Stimulated activated CD4-positive, alpha-beta T cell treated with anti-CD3 and anti-CD28 coated beads, Interleukin-4, amount 100 ng/mL, for 4 hours (primary cell): ENCODE measurements around the gene UBE2D2.
"Not testable (repeated sequence)": the region's sequence is repeated elsewhere in the genome, so short reads cannot be mapped to it uniquely, and the experiment has no call there.

Experiments used
- DNase-seq, 2 experiments: peaks; one replicate each; pipeline ENCODE4 v3.0.0-alpha.2; 2020

Gene UBE2D2

DNA sequence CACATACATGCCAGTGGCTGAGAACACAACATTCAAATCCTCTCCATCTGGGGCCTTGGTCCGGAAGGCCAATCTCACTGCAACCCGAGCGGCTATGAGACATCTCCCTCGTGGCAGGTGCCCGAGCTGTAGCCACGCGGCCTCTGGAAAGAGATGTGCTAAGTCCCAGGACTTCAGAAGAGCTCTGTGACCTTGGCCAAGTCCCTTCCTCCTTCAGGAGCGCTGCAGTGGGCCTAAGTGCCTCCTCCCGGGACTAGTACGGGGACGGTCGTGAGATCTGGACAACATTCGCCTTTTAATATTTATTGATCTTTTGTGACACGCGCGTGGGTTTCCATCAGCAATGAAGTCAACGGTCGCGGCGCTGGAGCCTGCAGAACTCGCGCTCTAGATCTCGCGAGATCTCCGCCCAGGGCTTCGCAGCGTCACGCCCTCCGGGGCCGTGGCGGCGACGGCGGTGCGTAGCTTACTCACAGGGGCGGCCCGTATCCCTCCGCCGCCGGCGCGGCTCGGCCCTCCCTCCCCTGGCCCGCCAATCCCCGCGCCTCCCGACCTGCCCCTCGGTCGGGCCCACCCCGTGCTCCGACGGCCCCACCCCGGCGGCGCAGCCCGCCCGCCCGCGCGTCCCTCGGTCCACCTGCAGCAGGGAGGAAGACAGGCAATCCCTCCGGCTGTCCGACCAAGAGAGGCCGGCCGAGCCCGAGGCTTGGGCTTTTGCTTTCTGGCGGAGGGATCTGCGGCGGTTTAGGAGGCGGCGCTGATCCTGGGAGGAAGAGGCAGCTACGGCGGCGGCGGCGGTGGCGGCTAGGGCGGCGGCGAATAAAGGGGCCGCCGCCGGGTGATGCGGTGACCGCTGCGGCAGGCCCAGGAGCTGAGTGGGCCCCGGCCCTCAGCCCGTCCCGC lies at the start of gene UBE2D2:
Gene UBE2D2, plus strand, starts transcription at position 588 of the 903 bp plus-strand sequence. CDS start 453 bp downstream, outside the sequence.
- peak; percentile 97 to 98 for DNase-seq

DNA sequence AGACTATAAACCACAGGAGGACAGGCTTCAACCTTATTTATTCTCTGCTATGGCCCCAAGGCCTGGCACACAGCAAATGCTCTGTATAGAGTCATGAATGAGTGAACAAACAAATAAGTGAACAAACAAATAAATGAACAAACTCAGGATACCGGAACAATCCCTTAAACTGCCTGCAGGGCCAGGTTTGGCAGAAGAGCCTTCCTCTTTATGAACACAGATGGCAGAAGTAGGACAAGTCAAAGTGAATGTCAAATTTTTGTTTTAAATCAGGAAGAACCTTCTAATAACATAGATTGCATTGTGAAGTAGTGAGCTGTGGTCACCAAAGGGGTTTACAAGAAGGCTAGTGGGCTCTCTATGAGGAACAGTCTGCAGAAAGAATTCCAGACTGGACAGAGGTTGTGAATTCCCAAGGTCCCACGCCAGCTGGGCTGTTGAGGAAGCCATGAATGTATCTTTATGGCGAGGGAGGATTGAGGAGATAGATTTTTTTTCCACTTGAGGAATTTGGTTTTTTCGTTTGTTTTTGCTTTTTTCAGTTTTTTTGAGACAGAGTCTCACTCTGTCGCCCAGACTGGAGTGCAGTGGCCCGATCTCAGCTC lies 48.3 kb upstream of the UBE2D2 start:
- no peak for DNase-seq

DNA sequence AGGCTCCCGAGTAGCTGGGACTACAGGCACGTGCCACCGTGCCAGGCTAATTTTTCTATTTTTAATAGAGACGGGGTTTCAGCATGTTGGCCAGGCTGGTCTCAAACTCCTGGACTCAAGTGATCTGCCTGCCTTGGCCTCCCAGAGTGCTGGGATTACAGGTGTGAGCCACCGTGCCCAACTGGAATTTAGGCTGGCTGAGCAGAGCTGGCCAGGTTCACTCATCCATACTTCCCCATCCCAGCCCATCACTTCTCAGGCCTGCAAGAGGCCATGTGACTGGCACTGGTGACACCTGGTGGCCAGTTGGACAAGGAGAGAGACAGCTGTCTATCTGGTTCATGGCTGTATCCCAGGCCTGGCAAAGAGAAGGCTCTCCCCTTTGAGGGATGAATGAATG lies 47.7 kb upstream of the UBE2D2 start:
- DNase-seq: peak; percentile 74 to 75

DNA sequence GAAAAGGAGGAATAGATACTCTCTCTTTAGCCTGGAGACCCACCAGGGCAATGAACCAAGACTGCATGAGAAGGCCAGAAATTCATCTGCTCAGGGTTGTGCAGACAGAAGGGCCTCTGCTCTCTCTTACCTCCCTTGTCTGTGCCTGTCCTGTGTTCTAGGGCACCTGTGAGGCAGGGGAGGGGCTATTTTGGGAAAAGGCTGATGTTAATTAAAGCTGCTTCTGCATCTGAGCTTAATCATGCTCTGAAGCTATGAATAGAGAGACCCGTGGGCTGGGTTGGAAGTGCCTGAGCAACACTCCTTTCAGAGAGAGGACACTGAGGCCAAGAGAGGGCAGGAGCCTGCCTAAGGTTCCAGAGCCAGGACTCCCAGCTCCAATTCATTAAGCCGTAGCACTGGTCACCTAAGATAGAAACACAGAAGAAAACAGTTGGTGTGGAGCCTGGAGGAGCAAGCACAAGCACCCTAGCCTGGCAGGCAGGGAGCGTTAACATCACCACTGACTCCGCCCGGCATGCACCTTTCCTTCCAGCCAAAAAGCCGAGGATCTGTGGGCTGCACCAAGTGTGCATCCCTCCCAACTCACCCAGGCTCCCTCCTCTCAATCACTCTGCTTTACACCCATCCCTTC lies 47.2 kb upstream of the UBE2D2 start:
- no peak for DNase-seq

DNA sequence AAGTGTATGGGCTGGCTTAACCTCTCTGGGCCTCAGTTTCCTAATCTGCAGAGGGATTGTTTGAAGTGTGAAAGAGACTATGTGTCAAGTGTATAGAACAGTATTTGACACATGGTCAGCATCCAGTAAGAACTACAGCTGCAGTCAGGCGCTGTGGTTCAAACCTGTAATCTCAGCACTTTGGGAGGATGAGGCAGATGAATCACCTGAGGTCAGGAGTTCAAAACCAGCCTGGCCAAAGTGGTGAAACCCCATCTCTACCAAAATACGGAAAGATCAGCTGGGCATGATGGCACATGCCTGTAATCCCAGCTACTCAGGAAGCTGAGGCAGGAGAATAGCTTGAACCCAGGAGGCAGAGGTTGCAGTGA lies 46.7 kb upstream of the UBE2D2 start:
- no peak for DNase-seq

DNA sequence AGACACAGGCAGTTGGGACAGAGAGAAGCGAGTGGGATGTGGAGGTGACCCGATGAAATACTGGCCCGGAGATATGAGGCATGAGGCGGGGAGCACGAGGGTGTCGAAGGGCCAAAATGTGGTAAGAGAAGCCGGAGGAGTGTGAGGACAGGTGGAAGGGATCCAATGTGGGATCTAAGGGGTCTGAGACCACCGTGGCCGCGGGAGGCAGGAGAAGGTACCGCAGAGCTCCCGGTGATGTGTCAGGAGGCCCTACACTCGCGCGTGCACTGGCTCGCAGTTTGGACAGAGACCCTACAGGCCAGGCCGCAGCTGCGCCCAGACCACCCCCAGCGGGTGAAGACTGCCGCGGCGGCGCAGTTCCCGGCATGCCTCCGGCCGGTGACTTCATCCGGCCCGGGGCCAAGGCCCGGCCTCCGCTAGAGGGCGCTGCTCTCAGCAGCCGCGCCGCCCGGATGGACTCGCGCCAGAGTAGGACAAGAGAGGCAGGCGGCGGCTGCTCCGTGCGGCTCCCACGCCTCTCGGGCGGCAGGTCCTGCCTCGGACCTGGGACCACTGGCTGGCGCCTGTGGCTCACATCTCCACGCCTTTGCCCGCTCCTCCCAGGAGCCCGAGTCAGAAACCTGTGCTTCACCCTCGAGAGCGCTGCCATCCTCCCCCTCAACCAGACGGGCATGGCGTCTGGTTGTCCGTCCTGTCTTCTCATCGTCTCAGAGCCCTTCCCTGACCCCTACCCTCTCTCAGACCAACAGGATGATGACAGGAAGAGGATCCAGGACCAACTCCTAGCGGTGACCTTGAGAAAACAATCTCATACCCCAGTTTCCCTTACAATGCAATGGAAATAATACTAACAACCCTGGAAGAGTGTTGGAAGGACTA lies 43.2 kb upstream of the UBE2D2 start:
- peak; percentile 81 to 94 for DNase-seq

DNA sequence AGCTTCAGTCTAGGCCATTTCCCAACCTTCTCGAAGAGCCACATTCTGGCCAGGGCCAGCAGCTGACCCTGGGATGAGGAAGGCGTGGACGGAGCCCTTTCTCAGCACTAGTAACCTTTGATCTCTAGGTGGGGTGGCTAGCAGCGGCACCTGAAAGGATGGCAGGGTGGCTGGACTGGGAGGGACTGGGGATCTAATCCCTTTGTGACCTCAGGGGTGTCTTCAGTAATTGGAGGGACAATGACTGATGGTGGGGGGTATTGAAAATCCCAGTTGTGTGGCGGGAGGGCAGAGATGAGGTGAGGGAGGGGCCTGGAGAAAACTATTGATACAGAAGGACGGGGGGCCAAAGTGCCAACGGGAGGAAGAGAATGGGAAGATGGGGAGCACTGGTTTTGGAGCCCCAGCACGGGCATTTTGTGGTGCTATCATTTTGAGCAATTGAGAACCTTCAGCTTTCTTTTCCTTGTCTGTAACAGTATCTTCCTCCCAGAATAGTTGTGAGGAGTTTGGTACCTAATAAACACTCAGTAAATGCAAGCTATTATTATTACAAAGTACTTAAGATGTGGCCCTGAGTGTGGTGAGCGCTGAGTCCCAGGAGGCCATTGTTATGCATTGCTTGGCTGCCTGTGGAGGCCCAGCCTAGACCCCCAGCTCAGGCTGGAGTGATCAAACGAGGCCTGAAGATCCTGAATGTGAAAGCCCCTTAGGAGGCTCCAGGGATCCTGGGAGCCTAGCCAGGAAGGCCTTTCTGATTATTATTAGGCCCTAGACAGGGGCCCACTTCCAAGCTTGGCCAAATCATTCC lies 37.3 kb upstream of the UBE2D2 start:
- DNase-seq: no peak

DNA sequence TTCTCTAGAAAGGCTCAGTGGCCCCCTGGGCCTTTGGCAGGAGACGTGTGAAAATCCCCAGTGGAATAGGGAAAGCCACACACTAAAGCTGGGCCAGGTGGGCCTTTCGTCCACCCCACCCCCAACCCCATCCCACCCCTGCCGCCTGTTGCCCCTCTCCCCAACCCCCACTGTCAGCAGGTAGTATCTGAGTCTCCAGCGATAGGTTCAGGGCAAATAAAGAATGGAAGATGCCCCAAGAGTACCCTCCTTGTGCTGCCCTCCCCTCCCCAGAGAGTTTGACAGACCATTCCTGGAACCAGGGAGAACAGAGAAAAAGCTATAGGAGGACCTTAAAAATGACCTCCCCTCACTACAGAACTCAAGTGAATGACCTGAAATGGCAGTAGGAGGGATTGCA lies 36.7 kb upstream of the UBE2D2 start:
- no peak for DNase-seq

DNA sequence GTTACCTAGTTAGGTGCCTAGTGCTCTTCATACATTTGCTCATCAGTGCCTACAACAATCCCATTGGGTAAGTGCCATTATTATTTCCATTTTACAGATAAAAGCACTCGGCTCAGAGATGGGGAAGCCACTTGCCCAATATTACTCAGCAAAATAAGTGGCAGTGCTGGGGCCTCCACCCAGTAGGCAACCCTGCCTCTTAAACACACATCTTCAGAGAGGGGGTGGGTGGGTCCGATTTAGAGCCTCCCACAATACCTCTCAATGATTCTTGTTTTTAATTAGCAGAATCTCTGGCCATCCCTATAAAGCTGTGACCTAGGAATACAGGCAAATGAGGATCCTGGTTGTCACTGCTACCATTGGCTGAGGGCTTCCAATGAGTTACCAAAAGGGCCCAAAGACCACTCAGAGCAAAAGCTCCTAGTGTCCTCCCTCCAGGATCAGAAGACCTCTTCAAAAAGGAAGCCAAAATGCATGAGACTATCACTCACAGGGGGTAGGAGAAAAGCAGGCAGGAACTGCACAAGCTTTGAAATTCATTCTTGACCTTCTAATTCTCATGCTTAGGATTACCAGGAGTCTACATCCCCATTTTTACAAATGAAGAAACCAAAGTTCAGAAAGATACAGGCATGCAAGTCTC lies 36.1 kb upstream of the UBE2D2 start:
- no peak for DNase-seq

DNA sequence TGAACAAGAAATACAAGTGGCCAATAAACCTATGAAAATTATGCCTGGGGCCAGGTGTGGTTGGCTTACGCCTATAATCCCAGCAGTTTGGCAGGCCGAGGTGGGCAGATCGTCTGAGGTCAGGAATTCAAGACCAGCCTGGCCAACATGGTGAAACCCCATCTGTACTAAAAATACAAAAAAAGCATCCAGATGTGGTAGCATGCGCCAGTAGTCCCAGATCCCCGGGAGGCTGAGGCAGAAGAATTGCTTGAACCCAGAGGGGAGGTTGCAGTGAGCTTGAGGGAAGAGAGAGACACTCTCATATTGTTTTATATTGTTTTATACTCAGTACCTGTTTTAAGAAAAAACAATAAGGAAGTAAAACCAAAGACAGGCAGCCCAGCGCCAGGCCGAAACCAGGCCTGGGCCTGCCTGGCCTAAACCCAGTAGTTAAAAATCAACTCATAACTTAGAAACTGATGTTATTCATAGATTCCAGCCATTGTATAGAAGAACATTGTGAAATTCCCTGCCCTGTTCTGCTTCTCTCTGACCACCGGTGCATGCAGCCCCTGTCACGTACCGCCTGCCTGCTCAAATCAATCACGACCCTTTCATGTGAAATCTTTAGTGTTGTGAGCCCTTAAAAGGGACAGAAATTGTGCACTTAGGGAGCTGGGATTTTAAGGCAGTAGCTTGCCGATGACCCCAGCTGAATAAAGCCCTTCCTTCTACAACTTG lies 35.4 kb upstream of the UBE2D2 start:
- not testable (repeated sequence) for DNase-seq

DNA sequence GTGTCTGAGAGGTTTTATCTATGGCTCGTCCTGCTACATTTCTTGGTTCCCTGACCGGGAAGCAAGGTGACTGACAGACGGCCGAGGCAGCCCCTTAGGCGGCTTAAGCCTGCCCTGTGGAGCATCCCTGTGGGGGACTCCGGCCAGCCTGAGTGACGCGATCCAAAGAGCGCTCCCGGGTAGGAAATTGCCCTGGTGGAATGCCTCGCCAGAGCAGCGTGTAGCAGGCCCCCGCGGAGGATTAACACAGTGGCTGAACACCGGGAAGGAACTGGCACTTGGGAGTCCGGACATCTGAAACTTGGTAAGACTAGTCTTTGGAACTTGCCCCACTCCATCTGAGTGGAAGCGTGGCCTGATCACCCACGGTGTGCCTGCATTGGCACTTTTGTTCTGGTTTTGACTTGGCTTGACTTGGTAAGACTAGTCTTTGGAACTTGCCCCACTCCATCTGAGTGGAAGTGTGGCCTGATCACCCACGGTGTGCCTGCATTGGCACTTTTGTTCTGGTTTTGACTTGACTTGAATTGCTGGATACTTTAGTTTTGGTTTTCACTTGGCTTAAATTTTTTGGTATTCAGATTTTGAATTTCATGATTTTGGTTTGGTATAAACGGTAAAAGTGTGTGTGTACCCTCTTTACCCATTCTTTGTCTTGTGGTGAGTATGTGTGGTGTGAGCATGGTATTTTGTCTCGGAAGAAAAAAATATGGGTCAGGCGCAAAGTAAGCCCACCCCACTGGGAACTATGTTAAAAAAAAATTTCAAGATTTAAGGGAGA lies 34.6 kb upstream of the UBE2D2 start:
- not testable (repeated sequence) for DNase-seq

DNA sequence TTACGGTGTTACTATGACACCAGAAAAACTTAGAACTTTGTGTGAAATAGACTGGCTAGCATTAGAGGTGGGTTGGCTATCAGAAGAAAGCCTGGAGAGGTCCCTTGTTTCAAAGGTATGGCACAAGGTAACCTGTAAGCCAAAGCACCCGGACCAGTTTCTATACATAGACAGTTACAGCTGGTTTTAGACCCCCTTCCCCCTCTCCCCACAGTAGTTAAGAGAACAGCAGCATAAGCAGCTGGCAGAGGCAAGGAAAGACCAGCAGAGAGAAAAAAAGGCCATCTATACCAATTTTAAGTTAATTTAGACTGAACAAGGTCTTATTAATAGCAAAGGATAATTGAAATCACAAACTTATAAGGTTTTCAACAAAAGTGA lies 34.1 kb upstream of the UBE2D2 start:
- not testable (repeated sequence) for DNase-seq

DNA sequence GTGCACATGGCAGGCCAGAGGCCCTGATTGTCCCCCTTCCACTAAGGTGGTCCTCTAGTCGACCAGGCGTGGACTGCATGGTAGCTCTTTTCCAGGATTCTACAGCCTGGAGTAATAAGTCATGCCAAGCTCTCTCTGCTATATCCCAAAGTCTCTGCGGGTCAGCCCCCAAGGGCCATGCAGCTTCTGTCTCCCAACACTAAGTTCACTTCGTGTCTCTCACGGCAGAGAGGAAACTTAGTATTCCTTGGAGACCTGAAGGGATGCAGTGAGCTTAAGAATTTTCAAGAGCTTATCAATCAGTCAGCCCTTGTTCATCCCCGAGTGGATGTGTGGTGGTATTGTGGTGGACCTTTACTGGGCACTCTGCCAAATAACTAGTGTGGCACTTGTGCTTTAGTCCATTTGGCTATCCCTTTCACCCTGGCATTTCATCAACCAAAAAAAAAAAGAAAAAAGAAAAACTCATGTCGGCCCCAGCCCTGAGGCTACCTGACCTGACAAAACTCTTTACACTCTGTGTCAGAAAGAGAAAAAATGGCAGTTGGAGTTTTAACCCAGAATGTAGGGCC lies 33.2 kb upstream of the UBE2D2 start:
- DNase-seq: not testable (repeated sequence)

DNA sequence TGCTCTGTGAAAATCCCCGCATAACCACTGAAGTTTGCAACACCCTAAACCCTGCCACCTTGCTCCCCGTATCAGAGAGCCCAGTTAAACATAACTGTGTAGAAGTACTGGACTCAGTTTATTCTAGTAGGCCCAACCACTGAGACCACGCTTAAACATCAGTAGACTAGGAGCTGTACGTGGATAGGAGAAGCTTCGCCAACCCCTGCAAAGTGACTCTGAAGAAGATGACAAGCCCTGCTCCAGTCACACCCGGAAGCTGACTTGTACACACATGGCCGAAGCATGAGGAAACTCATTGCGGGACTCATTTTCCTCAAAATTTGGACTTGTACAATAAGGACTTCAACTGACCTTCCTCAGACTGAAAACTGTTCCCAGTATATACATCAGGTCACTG lies 32.4 kb upstream of the UBE2D2 start:
- not testable (repeated sequence) for DNase-seq

DNA sequence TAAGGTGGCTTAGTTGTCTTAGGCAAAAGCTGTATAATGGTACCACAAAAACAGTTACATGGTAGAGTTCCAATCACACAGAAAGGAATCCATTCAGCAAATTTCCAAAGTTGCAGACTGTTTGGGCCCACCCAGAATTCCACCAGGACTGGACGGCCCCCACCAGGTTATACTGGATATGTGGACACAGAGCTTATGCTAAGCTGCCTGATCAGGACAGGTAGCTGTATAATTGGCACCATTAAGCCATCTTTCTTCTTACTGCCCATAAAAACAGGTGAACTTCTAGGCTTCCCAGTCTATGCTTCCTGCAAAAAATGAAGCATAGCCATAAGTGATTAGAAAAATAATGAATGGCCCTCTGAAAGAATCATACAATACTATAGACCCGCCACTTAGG lies 31.1 kb upstream of the UBE2D2 start:
- not testable (repeated sequence) for DNase-seq

DNA sequence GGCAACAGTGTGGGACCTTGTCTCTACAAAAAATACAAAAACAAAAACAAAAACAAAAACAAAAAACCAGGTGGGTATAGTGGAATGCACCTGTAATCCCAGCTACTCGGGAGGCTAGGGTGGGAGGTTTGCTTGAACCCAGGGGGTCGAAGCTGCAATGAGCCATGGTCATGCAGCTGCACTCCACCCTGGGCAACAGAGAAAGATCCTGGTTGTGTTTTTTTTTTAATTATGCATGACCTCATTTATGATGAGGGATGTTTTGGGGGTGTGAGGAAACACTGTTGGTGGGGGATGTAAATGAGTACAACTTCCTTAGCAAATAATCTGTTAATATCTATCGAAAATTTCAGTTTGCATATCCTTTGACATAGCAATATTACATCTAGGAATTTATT lies 29.4 kb upstream of the UBE2D2 start:
- no peak for DNase-seq

DNA sequence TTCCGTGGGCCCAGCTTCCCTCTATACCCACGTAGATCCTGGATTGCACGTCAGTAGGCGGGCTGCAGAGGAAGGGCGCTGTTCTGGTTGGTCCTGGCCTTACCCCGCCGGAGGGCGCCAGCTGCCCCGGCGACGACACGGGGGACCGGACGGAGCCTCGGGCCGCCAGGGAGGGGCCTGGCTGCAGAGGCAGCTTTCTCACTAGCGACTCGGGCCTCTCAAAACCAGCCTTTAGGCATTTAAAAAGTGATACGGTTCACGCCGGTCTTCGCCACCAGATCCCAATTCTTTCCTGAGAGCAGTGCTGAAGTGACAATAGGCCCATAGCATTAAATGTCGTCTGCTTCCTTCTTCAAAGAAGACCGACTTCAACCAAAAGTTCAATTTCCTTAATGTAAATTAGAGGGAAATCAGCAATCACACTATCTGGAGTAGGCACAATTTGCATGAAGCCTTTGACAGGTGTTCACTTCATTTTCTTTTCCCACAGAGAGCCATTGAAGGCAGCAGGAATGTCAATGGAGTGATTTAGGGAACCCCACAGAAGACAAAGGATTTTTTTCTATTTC lies 17.6 kb upstream of the UBE2D2 start:
- peak; percentile 15 to 36 for DNase-seq

DNA sequence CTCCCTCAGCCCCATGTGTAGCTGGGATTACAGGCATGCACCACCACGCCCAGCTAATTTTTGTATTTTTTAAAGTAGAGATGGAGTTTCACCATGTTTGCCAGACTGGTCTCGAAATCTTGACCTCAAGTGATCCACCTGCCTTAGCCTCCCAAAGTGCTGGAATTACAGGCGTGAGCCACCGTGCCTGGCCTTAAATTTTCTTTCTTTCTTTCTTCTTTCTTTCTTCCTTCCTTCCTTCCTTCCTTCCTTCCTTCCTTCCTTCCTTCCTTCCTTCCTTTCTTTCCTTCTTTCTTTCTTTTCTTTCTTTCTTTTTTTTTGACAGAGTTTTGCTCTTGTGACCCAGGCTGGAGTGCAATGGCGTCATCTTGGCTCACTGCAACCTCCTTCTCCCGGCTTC lies 14.5 kb upstream of the UBE2D2 start:
- not testable (repeated sequence) for DNase-seq
